Measurements from ENCODE around the gene SV2C. TPM values are rescaled to one million over a fixed set of nuclear protein-coding genes. Genes with fewer than 3 reads are reported as not detected.
"Not testable (repeated sequence)": the region's sequence is repeated elsewhere in the genome, so short reads cannot be mapped to it uniquely, and the experiment has no call there.

The SV2C gene
- total RNA-seq, 1 experiment from 2014 or later, result not detected

DNA sequence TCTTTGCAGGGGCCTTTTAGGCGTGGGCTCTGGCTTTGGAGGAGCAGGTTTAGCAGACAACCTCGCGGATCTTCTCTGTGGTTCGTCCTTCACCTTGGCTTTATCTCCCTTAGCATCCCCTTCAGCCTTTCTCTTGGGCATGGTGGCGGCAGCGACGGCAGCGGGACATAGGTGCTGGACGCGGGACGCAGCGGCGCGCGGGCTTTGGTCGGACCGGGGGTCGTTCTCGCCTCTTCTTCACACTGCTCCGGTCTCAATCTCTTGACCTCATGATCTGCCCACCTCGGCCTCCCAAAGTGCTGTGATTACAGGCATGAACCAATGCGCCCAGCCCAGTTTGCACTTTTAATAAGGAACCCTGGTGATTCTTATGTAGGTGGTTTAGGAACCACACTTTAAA, 159.0 kb downstream of the SV2C start:
- DNase-seq (ENCODE audit: extremely low read depth, low read depth), result not testable (repeated sequence)

- no peak for DNase-seq (ENCODE audit: extremely low read depth, low read depth)
Observed at GRCh38 chr5:76245590-76245989, 162.4 kb downstream of the SV2C start.

DNA sequence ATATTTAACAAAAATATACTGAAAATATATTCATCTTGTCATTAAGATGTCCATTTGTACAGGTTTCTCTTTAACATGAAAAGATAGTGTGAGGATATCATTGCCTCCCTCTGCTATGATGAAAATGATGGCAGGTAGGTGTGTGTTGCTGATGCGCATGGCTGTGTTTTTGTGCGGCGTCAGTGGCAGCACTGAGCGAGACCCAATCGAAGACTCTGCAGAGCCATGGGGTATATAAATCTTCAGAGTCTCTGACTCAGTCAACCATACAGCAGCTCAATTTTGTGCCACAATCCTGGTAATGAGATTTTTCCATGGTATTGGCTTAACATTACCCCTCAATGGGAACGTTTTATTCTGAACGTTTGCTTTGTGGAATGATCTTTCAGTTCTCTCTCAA, 166.4 kb downstream of the SV2C start:
- DNase-seq (ENCODE audit: extremely low read depth, low read depth), result no peak

GRCh38 chr5:76250463-76250862, 167.3 kb downstream of the SV2C start:
- no peak for DNase-seq (ENCODE audit: extremely low read depth, low read depth)

- no peak for DNase-seq (ENCODE audit: extremely low read depth, low read depth)
Observed at GRCh38 chr5:76251656-76252055, 168.5 kb downstream of the SV2C start.

GRCh38 chr5:76252437-76252836, 169.3 kb downstream of the SV2C start:
- no peak for DNase-seq (ENCODE audit: extremely low read depth, low read depth)

DNA sequence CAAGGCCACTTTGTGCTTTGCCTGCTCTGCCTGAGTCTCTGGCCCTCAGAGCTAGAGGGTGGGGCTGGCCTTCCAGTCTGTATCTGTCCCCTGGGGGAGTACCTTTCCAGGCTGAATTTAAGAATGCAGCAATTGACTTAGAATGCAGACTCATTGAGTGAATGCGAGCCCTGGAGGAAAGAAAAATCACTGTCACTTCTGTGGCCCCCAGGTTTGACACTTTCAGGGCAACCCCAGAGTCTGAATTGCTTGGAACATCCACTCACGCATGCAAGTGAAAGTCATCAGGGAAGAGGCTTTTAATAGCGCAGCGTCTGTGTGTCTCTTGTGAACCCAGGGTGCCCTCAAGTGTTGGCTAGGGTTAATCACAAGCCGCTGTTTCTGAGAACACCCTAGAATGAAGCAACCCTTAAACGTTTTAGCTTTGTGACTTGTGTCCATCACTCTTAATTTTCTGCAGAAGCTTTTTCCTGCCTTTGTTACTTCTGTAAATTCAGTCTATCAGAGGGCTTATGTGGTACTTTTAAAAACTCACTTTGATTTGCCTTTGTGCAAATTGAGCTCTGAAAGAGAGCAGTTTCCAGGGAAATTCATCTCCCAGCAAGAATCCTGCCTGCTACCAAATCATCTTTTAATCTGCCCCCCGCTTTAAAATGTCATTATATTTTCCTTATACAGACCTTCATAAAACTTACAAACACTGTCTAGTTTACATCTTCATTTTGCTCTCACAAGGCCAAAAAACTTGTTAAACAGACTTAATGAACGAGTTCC, 173.1 kb downstream of the SV2C start:
- peak; percentile 74 for DNase-seq (ENCODE audit: extremely low read depth, low read depth)

DNA sequence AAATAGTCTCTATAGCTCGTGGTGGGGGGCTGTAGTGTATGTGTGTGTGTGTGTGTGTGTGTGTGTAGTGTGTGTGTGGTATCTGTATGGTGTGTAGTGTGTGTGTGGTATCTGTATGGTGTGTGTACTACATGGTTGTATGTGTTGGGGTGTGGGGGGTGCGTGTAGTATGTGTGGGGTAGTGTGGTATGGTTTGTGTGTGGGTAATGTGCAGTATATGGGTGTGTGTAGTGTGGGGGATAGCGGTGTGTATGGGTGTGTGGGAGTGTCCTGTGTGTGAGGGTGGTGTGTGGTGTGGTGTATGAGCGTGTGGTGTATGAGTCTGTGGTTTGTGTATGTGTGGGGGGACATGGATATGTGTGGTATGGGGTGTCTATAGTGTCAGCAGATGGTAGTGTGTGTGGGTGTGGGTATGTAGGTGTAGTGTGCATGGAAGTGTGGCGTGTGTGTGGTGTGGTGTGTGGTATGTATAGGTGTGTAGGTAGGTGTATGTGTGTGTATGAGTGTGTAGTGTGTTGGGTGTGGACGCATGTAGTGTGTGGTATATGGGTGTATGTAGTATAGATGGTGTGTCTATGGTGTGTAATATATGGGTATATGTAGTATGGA, 174.1 kb downstream of the SV2C start:
- no peak for DNase-seq (ENCODE audit: extremely low read depth, low read depth)

- DNase-seq (ENCODE audit: extremely low read depth, low read depth), result no peak
Observed at GRCh38 chr5:76257897-76258296, 174.7 kb downstream of the SV2C start.

GRCh38 chr5:76264681-76265080, 181.5 kb downstream of the SV2C start:
- no peak for DNase-seq (ENCODE audit: extremely low read depth, low read depth)

- no peak for DNase-seq (ENCODE audit: extremely low read depth, low read depth)
Observed at GRCh38 chr5:76269259-76269931, 186.2 kb downstream of the SV2C start.

DNA sequence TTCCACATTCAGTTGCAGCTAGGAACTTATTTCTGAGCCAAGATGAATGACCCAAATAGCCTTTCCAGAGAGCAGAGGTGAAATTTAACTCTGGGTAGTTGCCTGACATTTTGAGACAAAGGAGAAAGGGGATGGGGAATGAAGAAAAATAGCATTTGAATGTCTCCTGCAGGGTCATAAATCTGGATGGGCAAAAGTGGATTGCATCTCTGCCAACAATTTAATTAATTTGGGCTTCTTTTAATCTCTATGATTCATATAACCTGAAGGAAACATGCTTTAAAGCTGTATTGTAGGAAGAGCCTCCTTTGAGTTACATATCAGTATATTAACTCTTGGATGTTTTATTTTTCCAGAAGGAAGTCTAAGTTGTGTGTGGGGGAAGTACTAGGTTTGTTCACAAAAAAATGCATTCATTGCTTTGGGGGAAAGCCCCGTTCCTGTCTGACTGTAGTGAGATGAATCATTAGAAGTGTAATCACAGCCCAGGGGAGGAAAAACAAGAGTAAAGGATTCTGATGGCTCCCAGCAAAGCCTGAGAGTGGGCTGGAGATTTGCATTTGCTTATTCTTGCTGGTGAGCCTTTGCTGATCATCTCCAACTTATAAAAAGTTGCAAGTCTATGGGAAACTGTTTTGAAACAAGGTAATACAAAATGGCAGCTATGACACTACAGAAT, 186.9 kb downstream of the SV2C start:
- no peak for DNase-seq (ENCODE audit: extremely low read depth, low read depth)

GRCh38 chr5:76271836-76272235, 188.7 kb downstream of the SV2C start:
- no peak for DNase-seq (ENCODE audit: extremely low read depth, low read depth)

- DNase-seq (ENCODE audit: extremely low read depth, low read depth), result no peak
Observed at GRCh38 chr5:76273206-76273885, 190.2 kb downstream of the SV2C start.

DNA sequence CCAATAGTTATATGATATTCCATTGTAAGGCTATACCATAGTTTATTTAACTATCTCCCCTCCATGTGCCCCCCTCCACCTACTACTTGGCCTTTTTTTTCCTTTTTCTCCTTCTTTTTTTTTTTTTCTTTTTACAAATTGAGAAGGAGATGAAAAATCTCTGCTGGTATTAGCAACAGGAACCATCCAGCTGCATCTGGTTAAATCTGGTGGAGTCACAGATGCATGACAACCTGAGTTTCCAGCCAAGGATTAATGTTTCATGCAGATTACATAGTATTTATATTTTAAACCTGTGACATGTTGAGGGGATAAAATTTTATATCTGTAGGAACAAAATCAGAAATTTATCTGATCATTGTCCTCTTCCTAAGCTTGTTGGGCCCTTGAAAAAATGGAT, 191.4 kb downstream of the SV2C start:
- no peak for DNase-seq (ENCODE audit: extremely low read depth, low read depth)

- DNase-seq (ENCODE audit: extremely low read depth, low read depth), result no peak
Observed at GRCh38 chr5:76277736-76278135, 194.6 kb downstream of the SV2C start.

DNA sequence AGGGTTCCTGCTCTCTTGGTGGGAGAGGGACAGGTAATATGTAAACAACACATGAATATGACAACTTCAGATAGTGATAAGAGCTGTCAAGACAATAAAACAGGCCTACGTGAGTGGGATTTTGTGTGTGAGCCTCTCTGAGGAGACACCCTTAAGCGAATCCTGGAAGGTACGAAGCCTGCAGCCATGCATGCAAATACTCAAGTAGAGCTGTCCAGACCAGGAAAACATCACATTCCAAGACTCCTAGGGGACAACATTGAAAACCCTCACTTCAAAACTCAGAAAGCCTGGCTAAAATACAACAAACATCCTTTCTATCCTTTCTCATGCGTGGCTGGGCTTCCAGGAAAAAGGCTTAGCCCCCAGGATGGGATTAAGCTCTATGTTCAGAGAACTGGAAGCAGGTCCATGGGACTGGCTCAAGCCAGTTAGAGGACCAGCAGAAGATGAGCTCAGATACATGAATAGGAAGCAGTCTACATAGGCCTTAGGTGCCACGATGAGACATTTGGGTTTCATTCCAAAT, 195.1 kb downstream of the SV2C start:
- DNase-seq (ENCODE audit: extremely low read depth, low read depth), result no peak

- no peak for DNase-seq (ENCODE audit: extremely low read depth, low read depth)
Observed at GRCh38 chr5:76280494-76280893, 197.3 kb downstream of the SV2C start.

GRCh38 chr5:76283670-76284069, 200.5 kb downstream of the SV2C start:
- DNase-seq (ENCODE audit: extremely low read depth, low read depth), result no peak

DNA sequence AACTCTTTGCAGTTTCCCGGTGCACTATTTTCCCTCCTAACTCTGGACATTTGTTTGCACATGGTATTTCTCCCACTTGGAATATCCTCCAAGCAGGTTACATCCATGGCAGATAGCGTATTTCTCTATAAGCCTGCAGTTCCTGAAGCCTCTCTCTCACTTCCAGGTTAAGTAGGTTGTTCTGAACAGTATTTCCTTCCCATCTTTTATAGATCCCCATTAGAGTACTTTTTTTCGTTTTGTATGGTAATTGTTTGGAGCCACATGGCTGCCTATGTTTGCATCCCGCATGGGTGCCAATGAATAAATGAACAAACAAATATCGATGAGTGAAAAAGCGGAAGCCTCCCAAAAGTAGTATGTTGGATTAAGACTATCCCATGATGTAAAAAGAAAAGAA, 206.5 kb downstream of the SV2C start:
- DNase-seq (ENCODE audit: extremely low read depth, low read depth), result no peak

Measured in NCI-H460 (cell line).